ENCODE measurements around the gene CCNL1. TPM values are rescaled to one million over a fixed set of nuclear protein-coding genes. Genes with fewer than 3 reads are reported as not detected.
"Not testable (repeated sequence)": the region's sequence is repeated elsewhere in the genome, so short reads cannot be mapped to it uniquely, and the experiment has no call there.

CCNL1 gene
- polyA plus RNA-seq, 1 donor: 81.4 TPM

DNA sequence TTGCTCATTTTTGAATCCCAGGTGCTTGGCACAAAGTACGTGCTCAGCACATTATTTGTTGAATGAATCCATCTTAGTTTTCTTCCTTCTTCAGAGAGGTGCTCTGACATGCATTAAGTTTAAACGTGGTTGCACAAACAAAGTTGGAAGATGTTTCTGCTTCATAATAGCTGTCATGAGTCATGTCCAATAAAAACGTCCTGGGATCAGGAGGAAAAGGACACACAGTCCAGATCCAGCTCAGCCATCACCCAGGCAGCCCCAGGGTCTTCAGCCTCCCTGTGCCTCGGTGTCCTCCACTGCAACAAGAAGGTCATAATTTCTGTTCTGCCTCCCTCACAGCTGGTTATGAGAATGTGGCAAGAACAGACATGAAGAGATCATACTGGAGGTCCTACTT is 55.4 kb downstream of the CCNL1 start:
- DNase-seq (ENCODE audit: low read depth): no peak

DNA sequence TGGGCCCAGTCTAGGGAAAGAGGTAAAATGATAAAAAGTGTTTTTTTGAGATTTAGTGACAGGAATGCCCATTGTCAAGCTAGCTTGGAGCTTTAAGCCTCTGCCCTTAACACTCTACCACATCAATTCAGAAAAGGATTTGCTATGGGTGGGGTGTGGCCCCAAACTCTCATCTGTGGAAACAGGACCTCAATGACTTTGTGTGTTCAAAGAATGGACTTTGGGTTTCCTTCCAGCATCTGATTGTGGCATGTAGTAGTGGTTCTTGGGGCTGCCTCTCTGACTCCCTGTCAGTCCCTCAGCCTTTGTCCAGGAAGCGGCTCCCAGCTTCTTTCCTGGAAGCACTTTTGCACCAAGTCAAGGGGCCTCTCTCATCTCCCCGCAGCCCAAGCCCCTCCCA is 56.1 kb downstream of the CCNL1 start:
- DNase-seq (ENCODE audit: low read depth): no peak

DNA sequence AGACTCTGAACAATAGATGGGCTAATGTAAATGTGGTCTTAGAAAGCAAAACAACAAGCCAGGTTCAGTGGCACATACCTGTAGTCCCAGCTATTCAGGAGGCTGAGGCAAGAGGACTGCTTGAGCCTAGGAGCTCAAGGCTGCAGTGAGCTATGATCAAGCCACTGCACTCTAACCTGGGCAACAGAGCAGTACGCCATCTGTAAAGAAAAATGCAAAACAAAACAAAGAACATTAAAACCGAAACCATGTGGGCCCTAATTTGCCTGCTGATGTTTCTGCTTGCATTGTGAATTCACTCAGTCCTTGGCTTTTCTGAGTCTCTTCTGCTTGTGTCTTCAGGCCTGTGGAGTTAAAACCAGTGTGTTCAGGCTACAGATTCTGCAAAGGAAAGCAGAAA is 56.7 kb downstream of the CCNL1 start:
- DNase-seq (ENCODE audit: low read depth): no peak

DNA sequence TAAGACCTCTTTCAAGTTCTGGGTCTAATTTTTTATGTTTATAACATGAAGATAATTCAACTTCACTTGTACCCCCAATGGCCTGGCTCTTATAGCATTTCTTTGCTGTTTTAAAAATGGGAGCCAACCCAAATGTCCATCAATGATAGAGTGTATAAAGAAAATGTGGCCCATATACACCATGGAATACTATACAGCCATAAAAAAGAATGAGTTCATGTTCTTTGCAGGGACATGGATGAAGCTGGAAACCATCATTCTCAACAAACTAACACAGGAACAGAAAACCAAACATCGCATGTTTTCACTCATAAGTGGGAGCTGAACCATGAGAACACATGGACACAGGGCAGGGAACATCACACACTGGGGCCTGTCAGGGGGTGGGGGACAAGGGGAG is 57.4 kb downstream of the CCNL1 start:
- not testable (repeated sequence) for DNase-seq (ENCODE audit: low read depth)

DNA sequence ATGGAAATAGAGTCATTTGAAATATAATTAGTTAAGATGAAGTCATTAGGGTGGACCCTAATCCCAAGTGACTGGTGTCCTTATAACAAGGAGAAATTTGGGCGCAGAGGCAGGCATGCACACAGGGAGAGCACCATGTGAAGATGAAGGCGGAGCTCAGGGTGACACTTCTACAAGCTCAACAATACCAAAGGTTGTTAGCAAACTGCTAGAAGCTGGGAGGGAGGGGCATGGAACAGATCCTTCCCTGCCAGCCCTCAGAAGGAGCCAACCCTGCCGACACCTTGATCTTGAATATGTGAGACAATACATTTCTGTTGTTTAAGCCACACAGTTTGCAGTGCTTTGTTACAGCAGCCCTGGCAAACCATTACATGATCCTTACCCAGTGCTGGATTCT is 57.8 kb downstream of the CCNL1 start:
- no peak for DNase-seq (ENCODE audit: low read depth)

DNA sequence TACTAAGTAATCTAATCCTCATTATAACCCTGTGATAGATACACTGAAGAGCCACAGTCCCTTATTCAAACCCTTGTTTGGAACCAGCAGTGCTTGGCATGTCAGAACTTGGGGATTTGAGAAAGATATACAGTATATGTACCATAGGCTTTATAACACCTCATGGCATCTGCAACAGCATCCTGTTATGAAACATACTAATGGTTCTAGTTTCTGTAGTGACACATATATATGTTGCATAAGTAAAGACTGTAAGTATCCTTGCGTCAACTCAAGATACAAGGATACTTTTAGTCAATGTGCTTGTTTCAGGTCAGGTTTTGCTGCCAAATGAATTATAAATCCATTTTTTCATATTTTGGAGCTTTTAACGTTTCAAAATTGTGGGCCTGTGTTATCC is 58.5 kb downstream of the CCNL1 start:
- no peak for DNase-seq (ENCODE audit: low read depth)

DNA sequence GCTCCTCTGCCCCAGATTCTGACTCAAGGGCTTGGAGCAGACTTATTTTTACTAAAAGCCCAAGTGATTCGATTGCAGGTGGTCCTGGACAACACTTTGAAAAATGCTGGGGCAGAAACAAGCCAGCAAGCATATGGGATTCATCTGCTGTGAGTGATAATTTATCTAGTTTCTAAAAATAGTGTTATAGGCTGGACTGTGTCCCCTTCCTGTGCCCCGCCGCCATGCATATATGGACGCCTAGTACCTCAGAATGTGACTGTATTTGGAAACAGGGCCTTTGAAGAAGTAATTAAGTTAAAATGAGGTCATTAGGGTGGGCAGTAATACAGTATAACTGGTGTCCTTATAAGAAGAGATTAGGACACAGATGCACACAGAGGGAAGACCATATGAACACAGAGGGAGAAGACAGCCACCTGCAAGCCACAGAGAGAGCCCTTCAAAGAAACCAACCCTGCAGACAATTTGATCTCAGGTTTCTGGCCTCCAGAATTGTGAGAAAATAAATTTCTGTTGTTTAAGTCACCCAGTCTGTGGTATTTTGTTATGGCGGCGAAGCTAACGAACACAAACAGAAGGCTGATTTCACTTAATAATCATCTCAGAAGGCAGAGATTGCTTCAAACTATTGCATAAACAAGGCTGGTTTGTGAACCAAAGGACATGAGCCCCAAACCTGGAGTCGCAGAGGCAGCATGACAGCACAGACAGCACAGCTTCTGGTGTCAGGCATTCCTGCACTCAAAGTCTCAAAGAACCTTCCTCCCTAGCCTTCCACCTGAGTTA is 59.1 kb downstream of the CCNL1 start:
- no peak for DNase-seq (ENCODE audit: low read depth)

DNA sequence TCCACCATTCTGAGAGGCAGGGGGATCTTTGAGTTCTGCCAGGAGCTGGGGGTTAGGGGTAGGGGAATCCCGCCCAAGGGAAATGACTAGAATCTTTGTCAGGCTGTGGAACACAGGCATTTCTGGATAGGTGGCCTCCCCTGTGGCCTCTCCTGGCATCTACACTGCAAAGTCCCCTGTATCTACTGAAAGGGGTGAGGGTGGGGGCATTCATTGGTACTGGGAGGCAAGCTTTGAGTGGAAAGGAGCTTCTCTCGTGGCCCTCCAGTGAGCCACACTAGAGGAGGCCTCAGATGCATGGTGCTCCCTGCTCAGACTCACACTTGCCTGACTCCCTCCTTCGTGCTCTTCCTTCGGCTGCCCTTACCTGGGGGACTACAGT is 59.9 kb downstream of the CCNL1 start:
- DNase-seq (ENCODE audit: low read depth): no peak

DNA sequence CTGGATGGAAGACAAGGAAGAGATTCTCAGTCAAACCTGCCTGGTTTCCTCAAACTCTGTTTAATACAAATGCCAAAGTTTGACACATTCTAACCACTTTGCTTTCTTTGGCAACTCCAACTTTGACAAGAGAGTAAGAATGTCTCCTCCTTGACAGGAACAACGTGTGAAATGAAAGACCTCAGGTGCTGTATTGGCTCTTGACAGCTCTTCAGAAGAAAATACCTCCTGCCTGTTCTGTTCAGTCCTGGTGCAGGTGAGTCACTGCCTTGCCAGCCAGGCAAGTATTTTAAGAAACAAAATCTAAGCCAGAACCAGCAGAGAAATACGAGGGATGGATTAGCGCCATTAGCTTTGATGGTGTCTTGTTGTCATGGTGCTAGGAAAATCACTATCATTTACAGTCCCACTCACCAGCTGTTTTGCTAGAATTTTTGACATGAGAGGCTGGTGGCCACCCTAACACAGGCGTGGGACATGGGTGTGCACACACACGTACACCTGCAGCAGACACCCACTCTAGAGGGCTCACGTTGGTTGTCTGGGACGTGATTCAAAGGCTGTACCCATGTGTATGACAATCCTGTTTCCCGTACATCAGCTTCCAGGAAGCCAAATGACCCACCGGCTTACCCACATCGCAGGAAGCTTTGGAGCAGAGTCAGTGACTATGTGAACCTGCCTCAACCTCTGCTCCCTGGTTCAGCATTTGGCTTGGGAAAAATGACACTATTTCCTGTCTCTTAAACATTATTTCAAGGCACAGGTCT is 60.4 kb downstream of the CCNL1 start:
- no peak for DNase-seq (ENCODE audit: low read depth)

DNA sequence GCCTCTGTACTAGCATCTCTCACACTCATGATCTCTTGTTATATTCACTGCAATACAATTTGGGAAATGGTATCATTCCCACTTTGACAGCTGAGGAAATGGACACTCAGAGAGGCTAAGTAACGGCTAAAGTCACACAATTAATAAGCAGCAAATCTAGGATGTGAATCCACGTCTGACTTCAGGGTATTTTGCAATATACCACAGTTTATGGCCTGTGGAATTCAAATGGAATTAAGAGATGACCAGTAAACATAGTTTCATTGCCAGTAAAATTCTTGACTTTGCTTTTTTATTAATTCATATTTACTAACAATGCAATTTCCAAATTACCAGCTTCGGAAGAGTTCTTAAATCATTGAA is 61.1 kb downstream of the CCNL1 start:
- DNase-seq (ENCODE audit: low read depth): no peak

DNA sequence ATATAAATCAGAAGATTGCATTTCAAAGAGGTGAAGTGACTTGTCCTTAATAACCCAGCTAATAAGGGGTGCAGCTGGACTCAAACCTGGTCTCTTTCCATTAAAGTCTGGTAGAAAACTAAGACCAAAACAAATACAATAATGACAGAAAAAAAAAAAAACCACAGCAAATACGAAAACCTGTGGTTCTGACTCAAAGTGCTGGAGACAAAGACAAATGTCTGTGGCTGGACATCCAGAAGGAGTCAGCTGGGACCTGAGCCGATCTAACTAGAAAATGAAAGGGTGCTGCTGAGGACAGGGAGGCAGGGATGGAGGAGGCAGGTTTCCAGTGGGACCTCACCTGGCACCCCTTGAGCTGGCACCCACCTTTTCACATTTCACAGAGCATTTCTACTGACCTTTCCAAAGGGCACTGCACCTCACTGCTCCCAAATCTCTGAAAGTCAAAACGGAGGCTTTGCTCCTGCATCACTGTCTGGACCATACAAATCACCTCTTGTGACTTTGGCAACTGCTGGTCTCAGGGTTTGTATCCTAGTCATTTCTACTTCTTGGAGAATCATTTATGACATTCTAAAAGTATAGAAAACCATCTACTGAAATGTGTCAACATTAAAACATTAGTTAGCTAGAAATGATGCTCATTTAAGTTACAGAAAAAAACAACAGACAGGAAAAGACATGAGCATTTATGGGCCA is 61.7 kb downstream of the CCNL1 start:
- DNase-seq (ENCODE audit: low read depth): no peak

Measured in forelimb muscle (tissue), 1 donor.